Measurements from ENCODE around the gene PPP1R15A. TPM values are rescaled to one million over a fixed set of nuclear protein-coding genes. Genes with fewer than 3 reads are reported as not detected.

The PPP1R15A gene
- total RNA-seq, 4 donors from 2014 or later, result 40.3 to 98.7 (median 64.4) TPM

DNA sequence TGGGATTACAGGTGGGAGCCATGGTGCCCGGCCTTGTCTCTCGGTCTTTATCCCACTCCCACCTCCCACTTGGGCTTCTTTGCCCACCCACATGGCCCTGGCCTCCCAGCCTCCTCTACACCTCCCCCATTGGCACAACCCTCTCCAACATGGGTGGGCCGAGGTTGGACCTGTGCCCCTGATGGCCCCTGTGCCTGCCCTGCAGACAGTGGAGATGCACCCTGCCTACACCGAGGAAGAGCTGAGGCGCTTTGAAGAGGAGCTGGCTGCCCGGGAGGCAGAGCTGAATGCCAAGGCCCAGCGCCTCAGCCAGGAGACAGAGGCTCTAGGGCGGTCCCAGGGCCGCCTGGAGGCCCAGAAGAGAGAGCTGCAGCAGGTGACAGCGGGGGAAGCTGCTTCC, 48.7 kb downstream of the PPP1R15A start:
- intact Hi-C loops (cut with DNase I), result no loop called here
- Histone ChIP-seq H3K4me3 (no peak overlapping the region), H3K4me1 (no peaks in the 10 kb centered on the region), H3K9me3 (no peaks in the 10 kb centered on the region), H3K27me3 (no peaks in the 10 kb centered on the region), H3K36me3 (peaks cover 32 to 77% (median 70%) of the 10 kb centered on the region in 4 donors), H3K27ac (replicated peaks in 1 of 4) (no peak overlapping the region)
- TF ChIP-seq POLR2AphosphoS5 (IDR thresholded peaks at IDR 0.05), result no peak
- DNase-seq (ENCODE audit: extremely low spot score), result no peak
- WGBS, result 57% methylated on average over 3 of the region's 10 CpGs

DNA sequence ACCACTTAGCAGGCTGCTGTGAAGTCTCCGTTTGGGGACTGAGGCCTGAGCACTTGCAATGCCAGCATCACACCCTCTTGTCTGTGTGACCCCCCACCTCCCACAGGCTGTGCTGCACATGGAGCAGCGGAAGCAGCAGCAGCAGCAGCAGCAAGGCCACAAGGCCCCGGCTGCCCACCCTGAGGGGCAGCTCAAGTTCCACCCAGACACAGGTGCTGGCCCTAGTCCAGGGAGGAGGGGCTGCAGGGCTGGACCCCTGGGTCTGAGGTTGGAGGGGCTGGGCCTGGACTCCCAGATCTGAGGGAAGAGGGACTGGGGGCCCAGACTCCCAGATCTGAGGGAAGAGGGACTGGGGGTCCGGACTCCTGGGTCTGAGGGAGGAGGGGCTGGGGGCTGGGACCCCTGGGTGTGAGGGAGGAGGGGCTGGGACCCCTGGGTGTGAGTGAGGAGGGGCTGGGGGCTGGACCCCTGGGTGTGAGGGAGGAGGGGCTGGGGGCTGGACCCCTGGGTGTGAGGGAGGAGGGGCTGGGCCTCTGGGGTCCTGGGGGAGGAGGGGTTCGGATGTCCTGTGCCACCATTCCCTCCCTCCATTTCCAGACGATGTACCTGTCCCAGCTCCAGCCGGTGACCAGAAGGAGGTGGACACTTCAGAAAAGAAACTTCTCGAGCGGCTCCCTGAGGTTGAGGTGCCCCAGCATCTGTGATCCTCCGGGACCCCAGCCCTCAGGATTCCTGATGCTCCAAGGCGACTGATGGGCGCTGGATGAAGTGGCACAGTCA, 49.7 kb downstream of the PPP1R15A start:
- Histone ChIP-seq H3K27me3 (no peaks in the 10 kb centered on the region), H3K27ac (replicated peaks in 1 of 4) (no peak overlapping the region), H3K9me3 (no peaks in the 10 kb centered on the region), H3K4me3 (no peak overlapping the region), H3K36me3 (peaks cover 24 to 67% (median 60%) of the 10 kb centered on the region in 4 donors), H3K4me1 (peaks cover 3 to 7% (median 4%) of the 10 kb centered on the region in 4 donors)
- 85% methylated on average over 8 of the region's 12 CpGs for WGBS
- TF ChIP-seq POLR2AphosphoS5 (IDR thresholded peaks at IDR 0.05) (no peak), EP300 (IDR thresholded peaks at IDR 0.05) (no peak), POLR2A (IDR thresholded peaks at IDR 0.05; ENCODE audit: low read depth) (no peak)
- TF ChIP-seq, protein P1, sequence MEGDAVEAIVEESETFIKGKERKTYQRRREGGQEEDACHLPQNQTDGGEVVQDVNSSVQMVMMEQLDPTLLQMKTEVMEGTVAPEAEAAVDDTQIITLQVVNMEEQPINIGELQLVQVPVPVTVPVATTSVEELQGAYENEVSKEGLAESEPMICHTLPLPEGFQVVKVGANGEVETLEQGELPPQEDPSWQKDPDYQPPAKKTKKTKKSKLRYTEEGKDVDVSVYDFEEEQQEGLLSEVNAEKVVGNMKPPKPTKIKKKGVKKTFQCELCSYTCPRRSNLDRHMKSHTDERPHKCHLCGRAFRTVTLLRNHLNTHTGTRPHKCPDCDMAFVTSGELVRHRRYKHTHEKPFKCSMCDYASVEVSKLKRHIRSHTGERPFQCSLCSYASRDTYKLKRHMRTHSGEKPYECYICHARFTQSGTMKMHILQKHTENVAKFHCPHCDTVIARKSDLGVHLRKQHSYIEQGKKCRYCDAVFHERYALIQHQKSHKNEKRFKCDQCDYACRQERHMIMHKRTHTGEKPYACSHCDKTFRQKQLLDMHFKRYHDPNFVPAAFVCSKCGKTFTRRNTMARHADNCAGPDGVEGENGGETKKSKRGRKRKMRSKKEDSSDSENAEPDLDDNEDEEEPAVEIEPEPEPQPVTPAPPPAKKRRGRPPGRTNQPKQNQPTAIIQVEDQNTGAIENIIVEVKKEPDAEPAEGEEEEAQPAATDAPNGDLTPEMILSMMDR (IDR thresholded peaks at IDR 0.05), result no peak
- no peak for DNase-seq (ENCODE audit: extremely low spot score)
- intact Hi-C loops (cut with DNase I), result no loop called here

DNA sequence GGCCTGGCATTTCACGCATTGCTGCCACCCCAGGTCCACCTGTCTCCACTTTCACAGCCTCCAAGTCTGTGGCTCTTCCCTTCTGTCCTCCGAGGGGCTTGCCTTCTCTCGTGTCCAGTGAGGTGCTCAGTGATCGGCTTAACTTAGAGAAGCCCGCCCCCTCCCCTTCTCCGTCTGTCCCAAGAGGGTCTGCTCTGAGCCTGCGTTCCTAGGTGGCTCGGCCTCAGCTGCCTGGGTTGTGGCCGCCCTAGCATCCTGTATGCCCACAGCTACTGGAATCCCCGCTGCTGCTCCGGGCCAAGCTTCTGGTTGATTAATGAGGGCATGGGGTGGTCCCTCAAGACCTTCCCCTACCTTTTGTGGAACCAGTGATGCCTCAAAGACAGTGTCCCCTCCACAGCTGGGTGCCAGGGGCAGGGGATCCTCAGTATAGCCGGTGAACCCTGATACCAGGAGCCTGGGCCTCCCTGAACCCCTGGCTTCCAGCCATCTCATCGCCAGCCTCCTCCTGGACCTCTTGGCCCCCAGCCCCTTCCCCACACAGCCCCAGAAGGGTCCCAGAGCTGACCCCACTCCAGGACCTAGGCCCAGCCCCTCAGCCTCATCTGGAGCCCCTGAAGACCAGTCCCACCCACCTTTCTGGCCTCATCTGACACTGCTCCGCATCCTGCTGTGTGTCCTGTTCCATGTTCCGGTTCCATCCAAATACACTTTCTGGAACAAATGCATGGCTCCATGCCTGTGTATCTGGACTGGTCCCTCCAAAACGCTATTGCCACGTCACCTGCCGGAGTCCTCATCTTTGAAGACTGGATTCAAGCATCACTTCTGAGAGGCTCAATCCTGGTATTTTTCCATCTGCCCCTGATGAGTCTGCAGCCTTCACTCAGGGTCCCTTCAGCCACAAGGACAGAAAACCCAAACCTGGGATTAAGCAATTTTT, 50.6 kb downstream of the PPP1R15A start:
- Histone ChIP-seq H3K4me1 (peaks cover 7 to 13% (median 11%) of the 10 kb centered on the region in 4 donors), H3K36me3 (peaks cover 24 to 58% (median 52%) of the 10 kb centered on the region in 4 donors), H3K27me3 (no peaks in the 10 kb centered on the region), H3K27ac (replicated peaks in 1 of 4) (no peak overlapping the region), H3K4me3 (no peak overlapping the region), H3K9me3 (no peaks in the 10 kb centered on the region)
- intact Hi-C loops (cut with DNase I), result no loop called here
- DNase-seq (ENCODE audit: extremely low spot score), result no peak
- TF ChIP-seq, protein P1 (IDR thresholded peaks at IDR 0.05), result no peak
- TF ChIP-seq EP300 (IDR thresholded peaks at IDR 0.05), result no peak
- WGBS, result 85% methylated on average over 18 of the region's 18 CpGs

DNA sequence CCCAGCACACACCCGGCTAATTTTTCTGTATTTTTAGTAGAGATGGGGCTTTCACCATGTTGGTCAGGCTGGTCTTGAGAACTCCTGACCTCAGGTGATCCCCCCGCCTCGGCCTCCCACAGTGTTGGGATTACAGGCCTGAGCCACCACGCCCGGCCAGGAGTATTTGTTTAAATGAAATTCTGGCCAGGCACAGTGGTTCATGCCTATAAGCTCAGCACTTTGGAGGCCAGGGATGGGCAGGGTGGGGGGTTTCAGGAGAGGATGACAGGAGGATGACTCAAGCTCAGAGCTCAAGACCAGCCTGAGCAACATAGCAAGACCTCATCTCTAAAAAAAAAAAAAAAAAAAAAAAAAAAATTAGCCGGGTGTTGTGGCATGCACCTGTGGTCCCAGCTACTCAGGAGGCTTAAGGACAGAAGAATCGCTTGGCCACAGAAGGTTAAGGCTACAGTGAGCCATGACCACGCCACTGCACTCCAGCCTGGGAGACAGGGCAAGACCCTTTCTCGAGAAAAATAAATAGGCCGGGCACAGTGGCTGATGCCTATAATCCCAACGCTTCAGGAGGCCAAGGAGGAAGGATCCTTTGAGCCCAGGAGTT, 53.1 kb downstream of the PPP1R15A start:
- no peaks in the 10 kb centered on the region for H3K27me3 ChIP-seq
- TF ChIP-seq POLR2AphosphoS5 (IDR thresholded peaks at IDR 0.05) (no peak), POLR2A (IDR thresholded peaks at IDR 0.05; ENCODE audit: low read depth) (no peak), EP300 (IDR thresholded peaks at IDR 0.05) (no peak)
- TF ChIP-seq, protein P1 (IDR thresholded peaks at IDR 0.05), result no peak
- no peak for DNase-seq (ENCODE audit: extremely low spot score)
- peaks cover 21 to 35% (median 27%) of the 10 kb centered on the region in 4 donors for H3K36me3 ChIP-seq
- WGBS, result 80% methylated on average over 11 of the region's 11 CpGs
- H3K27ac ChIP-seq (replicated peaks in 1 of 4), result peak overlapping the region in 1 of 4 donors; percentile 42
- H3K4me3 ChIP-seq, result no peak overlapping the region
- no peaks in the 10 kb centered on the region for H3K9me3 ChIP-seq
- peaks cover 7 to 13% (median 11%) of the 10 kb centered on the region in 4 donors for H3K4me1 ChIP-seq
- intact Hi-C loops (cut with DNase I), result no loop called here

Other genes starting within 250 kb of the PPP1R15A start
- 1 to 10 TPM; 3.0 to 9.3 (median 7.2) TPM for gene DBP, start 235.0 kb upstream of the PPP1R15A start, total RNA-seq
- 10 to 100 TPM; 11.9 to 16.5 (median 14.9) TPM for gene CA11, start 226.2 kb upstream of the PPP1R15A start, total RNA-seq
- under 1 TPM in 3 of 4 donors, not detected in 1; under 0.01 to 0.34 (median 0.17) TPM for gene NTN5, start 199.4 kb upstream of the PPP1R15A start, total RNA-seq
- gene FUT2, start 176.4 kb upstream of the PPP1R15A start, total RNA-seq, result not detected
- 1 to 10 TPM in 3 of 4 donors, under 1 TPM in 1; 0.99 to 2.9 (median 1.8) TPM for gene MAMSTR, start 152.7 kb upstream of the PPP1R15A start, total RNA-seq
- gene RASIP1, start 131.8 kb upstream of the PPP1R15A start, total RNA-seq, result 10 to 100 TPM; 15.0 to 27.7 (median 22.8) TPM
- gene IZUMO1, start 125.5 kb upstream of the PPP1R15A start, total RNA-seq, result not detected
- gene FUT1, start 119.8 kb upstream of the PPP1R15A start, total RNA-seq, result 1 to 10 TPM in 3 of 4 donors, under 1 TPM in 1; 0.83 to 2.5 (median 2.1) TPM
- not detected for gene FGF21, start 116.9 kb upstream of the PPP1R15A start, total RNA-seq
- 10 to 100 TPM; 59.0 to 93.3 (median 63.9) TPM for gene BCAT2, start 61.4 kb upstream of the PPP1R15A start, total RNA-seq
- 1 to 10 TPM; 7.1 to 8.9 (median 7.8) TPM for gene HSD17B14, start 35.9 kb upstream of the PPP1R15A start, total RNA-seq
- gene PLEKHA4, start 3.8 kb upstream of the PPP1R15A start, total RNA-seq, result 10 to 100 TPM; 11.4 to 27.4 (median 18.9) TPM
- gene TULP2, start 26.3 kb downstream of the PPP1R15A start, total RNA-seq, result 1 to 10 TPM in 1 of 4 donors, under 1 TPM in 3; 0.75 to 1.3 (median 0.83) TPM
- 100 to 1,000 TPM; 179 to 356 (median 284) TPM for gene NUCB1, start 27.9 kb downstream of the PPP1R15A start, total RNA-seq
- gene DHDH, start 61.3 kb downstream of the PPP1R15A start, total RNA-seq, result under 1 TPM in 1 of 4 donors, not detected in 3; 0.57 TPM
- gene BAX, start 82.5 kb downstream of the PPP1R15A start, total RNA-seq, result 10 to 100 TPM; 39.0 to 50.4 (median 42.3) TPM
- 1,000 to 10,000 TPM; 3,246 to 4,339 (median 3,896) TPM for gene FTL, start 92.9 kb downstream of the PPP1R15A start, total RNA-seq
- 10 to 100 TPM; 33.3 to 39.3 (median 37.3) TPM for gene GYS1, start 120.9 kb downstream of the PPP1R15A start, total RNA-seq
- 100 to 1,000 TPM in 2 of 4 donors, 10 to 100 TPM in 2; 72.7 to 113 (median 97.6) TPM for gene RUVBL2, start 121.5 kb downstream of the PPP1R15A start, total RNA-seq
- gene LHB, start 144.7 kb downstream of the PPP1R15A start, total RNA-seq, result not detected
- not detected for gene CGB3, start 151.9 kb downstream of the PPP1R15A start, total RNA-seq
- not detected for gene CGB2, start 159.5 kb downstream of the PPP1R15A start, total RNA-seq
- not detected for gene CGB1, start 164.5 kb downstream of the PPP1R15A start, total RNA-seq
- not detected for gene CGB5, start 171.4 kb downstream of the PPP1R15A start, total RNA-seq
- not detected for gene CGB8, start 176.7 kb downstream of the PPP1R15A start, total RNA-seq
- gene CGB7, start 185.3 kb downstream of the PPP1R15A start, total RNA-seq, result not detected
- not detected for gene NTF4, start 192.4 kb downstream of the PPP1R15A start, total RNA-seq
- not detected for gene KCNA7, start 200.3 kb downstream of the PPP1R15A start, total RNA-seq
- gene SNRNP70, start 213.0 kb downstream of the PPP1R15A start, total RNA-seq, result 100 to 1,000 TPM; 101 to 209 (median 145) TPM
- 10 to 100 TPM in 3 of 4 donors, 1 to 10 TPM in 1; 7.5 to 21.4 (median 15.5) TPM for gene LIN7B, start 241.9 kb downstream of the PPP1R15A start, total RNA-seq
- gene C19orf73, start 246.7 kb downstream of the PPP1R15A start, total RNA-seq, result 1 to 10 TPM in 3 of 4 donors, under 1 TPM in 1; 0.83 to 3.3 (median 1.9) TPM
- 1 to 10 TPM; 3.3 to 8.4 (median 5.3) TPM for gene PPFIA3, start 247.1 kb downstream of the PPP1R15A start, total RNA-seq

Data from esophagus muscularis mucosa (tissue), 4 donors.